ENCODE measurements around the gene TEKT3. TPM values are rescaled to one million over a fixed set of nuclear protein-coding genes. Genes with fewer than 3 reads are reported as not detected.

TEKT3 gene
- not detected in 2 replicates for total RNA-seq (2012; rRNA removed)
- 0.15 and 0.59 TPM in 2 replicates for polyA plus RNA-seq (2012; rRNA removed)
- 0.20 and 0.47 TPM in 2 replicates for polyA plus RNA-seq (2012; cell fraction: cytosol; rRNA removed)
- 0.96 and 1.4 TPM in 2 replicates for polyA plus RNA-seq (2012; cell fraction: nucleus; rRNA removed; ENCODE audit: low replicate concordance)
- Bru-seq, nascent RNA = percentile 21 among the genes with signal in this experiment
- percentile 23 among the genes with signal in this experiment for BruChase-seq, experiment 1, labeled RNA remaining after a 6-hour chase
- percentile 26 among the genes with signal in this experiment for BruChase-seq, experiment 2, labeled RNA remaining after a 2-hour chase
- long read RNA-seq, partial matches to known transcripts = 0 of 1 reads
- long read RNA-seq, other reads (novel, unspliced or antisense) = 1 of 1 reads

DNA sequence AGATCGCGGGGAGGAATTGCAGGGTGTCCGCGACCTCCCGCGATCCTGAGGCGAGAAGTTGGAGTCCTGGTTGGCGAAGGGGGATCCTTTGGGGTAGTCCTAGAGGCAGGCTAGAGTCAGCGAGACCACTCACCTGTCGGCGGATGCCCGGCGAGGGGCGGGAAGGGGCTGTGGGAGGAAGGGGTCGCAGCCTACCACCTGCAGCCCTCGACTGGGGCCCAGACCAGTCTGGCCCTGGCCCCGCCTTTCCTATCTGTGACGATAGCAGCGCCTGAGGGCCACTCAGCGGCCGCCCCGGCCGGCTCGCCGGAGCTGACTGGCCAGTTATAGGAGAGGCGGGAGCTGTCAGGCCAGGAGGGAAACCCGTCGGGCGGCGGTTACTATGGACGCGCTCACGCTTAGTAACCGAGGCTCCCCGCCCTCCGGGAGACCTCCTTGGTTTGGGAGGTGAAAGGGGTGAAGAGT, at the start of gene TEKT3:
Gene TEKT3, minus strand, starts transcription at position 213 of the 465 bp plus-strand sequence. CDS start 10,012 bp downstream, outside the sequence.
- H2AK9ac ChIP-seq (replicated peaks; ENCODE audit: low read depth, low read length, poor library complexity) = no peak within 1 kb of the TSS
- no peak within 1 kb of the TSS for H3K23ac ChIP-seq (ENCODE audit: low read depth, low read length)
- H3K27me3 ChIP-seq (ENCODE audit: control insufficient read depth, insufficient read depth, low read length) = peaks cover 13% of the 10 kb centered on the region
- in situ Hi-C loops (cut with MboI; ENCODE audit: low sequenced_read_pairs) = no loop called here
- H2AK5ac ChIP-seq (ENCODE audit: low read depth, low read length) = no peak within 1 kb of the TSS
- ATAC-seq (ENCODE audit: low read depth) (peak; percentile 99), DNase-seq (peak; percentile 55)
- H4K8ac ChIP-seq (ENCODE audit: low read depth in 2 of 2, low read length in 2 of 2) = no peak within 1 kb of the TSS
- no peaks in the 10 kb centered on the region for H3K9me1 ChIP-seq (ENCODE audit: insufficient read depth, low read length)
- TF ChIP-seq FOS (IDR thresholded peaks at IDR 0.05; ENCODE audit: low read depth, low read length) (no peak), MXI1 (IDR thresholded peaks at IDR 0.05; ENCODE audit: borderline replicate concordance, low read depth, low read length) (no peak), RCOR1 (IDR thresholded peaks at IDR 0.05; ENCODE audit: insufficient replicate concordance, low read length) (no peak)
- TF ChIP-seq, protein P1, sequence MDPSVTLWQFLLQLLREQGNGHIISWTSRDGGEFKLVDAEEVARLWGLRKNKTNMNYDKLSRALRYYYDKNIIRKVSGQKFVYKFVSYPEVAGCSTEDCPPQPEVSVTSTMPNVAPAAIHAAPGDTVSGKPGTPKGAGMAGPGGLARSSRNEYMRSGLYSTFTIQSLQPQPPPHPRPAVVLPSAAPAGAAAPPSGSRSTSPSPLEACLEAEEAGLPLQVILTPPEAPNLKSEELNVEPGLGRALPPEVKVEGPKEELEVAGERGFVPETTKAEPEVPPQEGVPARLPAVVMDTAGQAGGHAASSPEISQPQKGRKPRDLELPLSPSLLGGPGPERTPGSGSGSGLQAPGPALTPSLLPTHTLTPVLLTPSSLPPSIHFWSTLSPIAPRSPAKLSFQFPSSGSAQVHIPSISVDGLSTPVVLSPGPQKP (IDR thresholded peaks at IDR 0.05; ENCODE audit: borderline replicate concordance, low read depth, low read length) = no peak
- BruUV-seq (replicated peaks) = no TSS peak
- 4% methylated on average over 27 of the region's 36 CpGs; no CpG with 5 or more reads in 1 of the 2 experiments for WGBS, 2 experiments (ENCODE audit: extremely low coverage in 2 of 2, insufficient read length in 1 of 2)
- no peak within 1 kb of the TSS for H4K5ac ChIP-seq (ENCODE audit: low read depth, low read length)
- H3K27ac ChIP-seq (ENCODE audit: insufficient read depth, low read length) = no peak within 1 kb of the TSS
- H3K18ac ChIP-seq (ENCODE audit: low read depth, low read length) = no peak within 1 kb of the TSS
- no peak within 1 kb of the TSS for H2BK5ac ChIP-seq (ENCODE audit: low read depth, low read length, poor library complexity, severe bottlenecking)
- H3K4me3 ChIP-seq (ENCODE audit: insufficient read depth, low read depth, low read length) = peak within 1 kb of the TSS; percentile 37
- peak within 1 kb of the TSS; percentile 68 for H3K4me2 ChIP-seq (ENCODE audit: low read depth, low read length)
- H4K20me1 ChIP-seq (ENCODE audit: insufficient read depth, low read length) = no peaks in the 10 kb centered on the region
- H3K9ac ChIP-seq (ENCODE audit: low read depth, low read length) = no peak within 1 kb of the TSS
- no peak within 1 kb of the TSS for H3K14ac ChIP-seq (replicated peaks; ENCODE audit: low read depth, low read length)
- H3K9me3 ChIP-seq (ENCODE audit: control insufficient read depth, insufficient read depth, low read length) = no peaks in the 10 kb centered on the region
- intact Hi-C loops (cut with micrococcal nuclease) = loop anchor here (10.0 kb wide), 1 partner anchor 77 kb away; the partner anchor contains the start of gene PMP22
- dilution Hi-C loops (cut with HindIII; ENCODE audit: low sequenced_read_pairs, unreplicated experiment) = no loop called here
- H3K56ac ChIP-seq (ENCODE audit: extremely low read depth, insufficient read depth, low read length) = no peak within 1 kb of the TSS
- no peaks in the 10 kb centered on the region for H3K4me1 ChIP-seq (ENCODE audit: control insufficient read depth, insufficient read depth, low read length)
- CTCF ChIA-PET = interaction anchor here (0.7 kb wide), 1 partner anchor 1910 kb away, joined by 4 read pairs; no protein-coding TSS in a partner anchor
- H3K36me3 ChIP-seq (ENCODE audit: control insufficient read depth, insufficient read depth, low read length) = no peaks in the 10 kb centered on the region
- no peak within 1 kb of the TSS for H2BK120ac ChIP-seq (ENCODE audit: low read depth, low read length)
- no peak within 1 kb of the TSS for H3K4ac ChIP-seq (ENCODE audit: low read depth, low read length)
- peak within 1 kb of the TSS; percentile 84 for H2AFZ ChIP-seq (replicated peaks; ENCODE audit: low read length, poor library complexity)
- POLR2A ChIA-PET (ENCODE audit: unreplicated experiment) = no interaction called here
- no peak within 1 kb of the TSS for H4K91ac ChIP-seq (ENCODE audit: insufficient read depth, low read depth, low read length)
- no peak within 1 kb of the TSS for H2BK15ac ChIP-seq (ENCODE audit: low read depth, low read length)
- H3K79me1 ChIP-seq (ENCODE audit: low read depth in 1 of 2, low read length in 2 of 2) = no peaks in the 10 kb centered on the region
- no peak within 1 kb of the TSS for H2BK20ac ChIP-seq (ENCODE audit: low read depth, low read length)
